GM21529 (cell line): ENCODE data around the gene TIMM10B.
"Not testable (repeated sequence)": the region's sequence is repeated elsewhere in the genome, so short reads cannot be mapped to it uniquely, and the experiment has no call there.

Source experiments
- ATAC-seq: cut with Tn5 transposase; IDR thresholded peaks from one replicate; pipeline ENCODE4 v1.9.1; 2021; ENCODE audit not compliant: unreplicated experiment

Gene TIMM10B

DNA sequence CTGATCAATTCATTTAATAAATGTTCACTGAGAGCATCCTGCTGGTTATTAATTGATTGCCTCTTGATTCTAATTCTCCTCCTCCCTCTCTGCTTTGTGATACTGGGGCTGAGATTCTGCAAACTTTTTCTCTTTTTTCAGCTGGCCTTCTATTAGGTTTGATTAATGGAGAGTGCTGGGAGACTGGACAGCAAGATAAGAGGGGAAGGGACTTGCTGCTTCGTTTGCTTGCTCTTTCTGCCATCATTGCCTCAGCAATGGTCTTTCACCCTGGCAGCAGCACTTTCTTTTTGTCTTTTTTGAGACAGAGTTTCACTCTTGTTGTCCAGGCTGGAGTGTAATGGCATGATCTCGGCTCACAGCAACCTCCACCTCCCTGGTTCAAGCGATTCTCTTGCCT lies 22.9 kb downstream of the TIMM10B start:
- ATAC-seq = no peak

DNA sequence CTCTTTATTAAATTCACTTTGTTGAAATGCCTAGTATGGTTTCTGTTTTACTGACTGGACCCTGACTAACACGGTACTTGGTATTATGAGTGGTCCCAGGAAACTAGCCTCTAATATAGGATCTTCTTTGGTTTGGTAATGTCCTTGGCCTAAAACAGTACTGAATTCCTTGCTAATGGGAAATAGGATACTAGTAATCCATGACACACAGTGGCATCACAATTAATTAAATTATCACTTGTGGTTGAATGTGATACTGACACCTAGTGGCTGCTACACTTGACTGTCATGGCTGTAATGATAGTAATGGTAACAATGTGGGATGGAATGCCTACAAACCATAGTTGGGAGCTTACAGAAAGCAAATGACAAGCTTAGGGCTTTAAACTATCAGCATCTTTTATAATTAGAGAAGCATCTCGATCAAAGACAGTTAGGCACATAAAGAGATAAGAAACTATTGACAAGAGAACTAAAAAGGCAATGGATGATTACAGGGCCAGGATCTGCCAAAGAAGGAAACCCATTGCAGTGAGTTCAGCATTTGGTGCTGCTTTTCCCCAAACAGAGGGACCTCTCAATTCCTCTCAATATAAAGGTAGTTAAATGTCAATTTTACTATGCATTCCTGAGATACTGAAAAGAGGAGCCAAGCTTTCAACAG lies 24.4 kb downstream of the TIMM10B start:
- peak; percentile 52 for ATAC-seq

DNA sequence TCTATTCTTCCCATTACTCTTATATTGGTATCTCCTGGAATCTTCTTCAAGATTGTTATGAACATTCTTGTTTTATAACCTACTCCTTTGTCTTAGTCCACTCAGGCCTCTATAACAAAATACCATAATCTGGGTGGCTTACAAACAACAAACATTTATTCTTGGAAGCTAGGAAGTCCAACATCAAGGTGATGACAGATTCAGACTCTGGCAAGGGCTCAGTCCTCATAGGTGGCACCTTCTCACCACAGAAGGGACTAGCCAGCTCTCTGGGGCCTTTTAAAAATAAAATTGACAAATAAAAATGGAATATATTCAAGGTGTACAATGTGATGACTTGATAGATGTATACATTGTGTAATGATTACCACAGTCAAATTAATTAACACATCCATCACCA lies 35.6 kb downstream of the TIMM10B start:
- no peak for ATAC-seq

DNA sequence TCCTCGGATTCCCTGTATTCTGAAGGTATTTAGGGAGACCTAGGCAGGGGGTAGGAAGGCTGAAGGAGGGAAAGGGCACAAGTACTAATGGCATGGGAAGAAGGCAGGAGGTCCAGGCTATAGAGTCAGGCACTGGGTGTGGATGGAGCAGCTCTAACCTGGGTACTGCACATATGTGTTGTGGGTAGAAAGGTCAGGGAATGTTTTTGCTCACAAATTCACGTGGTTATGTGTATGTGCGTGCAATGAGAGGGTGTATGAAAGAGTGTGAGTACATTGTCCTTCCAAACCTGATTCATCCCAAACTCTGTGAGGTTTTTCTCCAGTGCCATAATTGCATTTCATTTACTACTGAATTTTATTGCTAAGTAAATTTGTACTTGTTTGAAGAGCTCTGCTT lies 39.0 kb downstream of the TIMM10B start:
- no peak for ATAC-seq

DNA sequence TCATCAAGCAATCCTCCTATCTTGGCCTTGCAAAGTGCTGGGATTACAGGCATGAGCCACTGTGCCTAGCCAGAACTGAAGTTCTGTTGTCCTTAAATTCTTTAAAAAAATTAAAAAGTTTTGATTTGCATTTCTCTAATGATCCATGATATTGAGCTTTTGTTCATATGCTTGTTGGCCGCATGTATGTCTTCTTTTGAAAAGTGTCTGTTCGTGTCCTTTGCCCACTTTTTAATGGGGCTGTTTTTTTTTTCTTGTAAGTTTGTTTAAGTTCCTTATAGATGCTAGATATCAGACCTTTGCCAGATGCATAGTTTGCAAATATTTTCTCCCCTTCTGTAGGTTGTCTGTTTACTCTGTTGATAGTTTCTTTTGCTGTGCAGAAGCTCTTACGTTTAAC lies 40.6 kb downstream of the TIMM10B start:
- not testable (repeated sequence) for ATAC-seq

DNA sequence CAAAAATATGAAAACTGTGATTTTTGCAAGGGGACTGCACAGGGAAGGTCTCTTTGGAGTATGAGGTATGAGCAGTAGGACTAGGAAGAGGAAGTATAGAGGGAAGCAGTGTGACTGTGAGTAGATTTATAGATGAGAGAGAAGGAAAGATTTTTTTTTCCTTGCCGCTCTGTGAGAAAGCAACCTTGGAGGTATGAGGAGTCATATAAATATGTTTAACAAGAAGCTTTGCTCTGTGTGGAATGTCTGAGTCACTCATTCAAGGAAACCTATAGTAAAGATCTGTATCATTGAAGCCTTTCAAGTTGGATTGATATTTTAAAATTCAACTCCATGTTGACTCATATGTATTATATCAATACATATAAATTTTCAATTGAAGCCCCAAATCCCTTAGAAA lies 42.0 kb downstream of the TIMM10B start:
- ATAC-seq = no peak

DNA sequence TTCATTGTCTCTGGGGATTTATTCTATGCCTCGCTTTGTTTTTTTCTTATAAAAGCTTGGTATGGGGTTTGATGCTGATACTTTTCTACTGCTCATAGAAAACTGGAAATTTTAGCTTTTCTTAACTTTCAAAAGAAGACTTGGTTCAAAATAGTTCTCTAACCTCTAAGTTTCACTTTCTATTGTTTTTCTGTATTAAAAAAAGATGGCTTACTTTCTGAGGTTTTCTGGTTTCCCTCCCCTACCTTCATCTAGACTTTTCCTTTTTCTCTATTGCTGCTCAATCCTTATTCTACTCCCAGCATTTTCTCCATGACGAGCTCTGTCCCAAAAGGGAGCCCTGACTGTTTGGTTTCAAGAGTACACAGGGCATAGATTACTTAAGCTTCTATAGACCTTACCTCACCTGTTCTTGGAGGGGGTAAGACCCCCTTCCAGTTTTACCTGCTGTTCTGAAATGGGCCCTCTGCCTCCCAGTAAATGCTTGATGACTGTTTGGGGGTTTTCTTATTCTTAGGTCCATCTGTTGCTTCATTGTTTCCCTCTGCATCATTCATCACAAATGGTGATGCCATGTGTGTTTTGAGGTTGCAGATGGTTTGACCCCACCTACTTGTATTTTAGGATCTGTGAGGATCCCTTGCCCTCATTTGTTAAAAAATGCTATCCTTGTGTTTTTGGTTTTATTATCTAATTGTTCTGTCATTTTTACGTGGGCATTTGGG lies 45.3 kb downstream of the TIMM10B start:
- peak; percentile 57 for ATAC-seq

DNA sequence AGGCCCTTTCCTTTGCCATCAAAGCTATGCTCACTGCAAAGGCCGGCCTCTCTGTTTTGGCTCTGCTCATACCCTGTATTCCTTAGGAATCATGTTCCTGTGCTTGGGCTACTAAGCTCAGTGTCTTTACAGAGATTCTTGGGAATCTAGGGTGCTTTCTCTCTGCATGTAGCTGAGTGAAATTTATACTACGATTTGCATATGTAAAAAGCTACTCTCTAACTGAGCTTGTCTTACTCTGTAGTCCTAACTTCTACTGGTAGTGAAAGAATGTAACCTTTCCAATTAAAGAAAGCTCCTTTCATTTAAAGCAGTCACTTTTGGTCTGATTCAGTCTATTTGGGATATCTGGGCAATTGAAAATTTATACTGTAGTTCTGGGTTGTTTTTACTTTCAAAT lies 48.0 kb downstream of the TIMM10B start:
- no peak for ATAC-seq

DNA sequence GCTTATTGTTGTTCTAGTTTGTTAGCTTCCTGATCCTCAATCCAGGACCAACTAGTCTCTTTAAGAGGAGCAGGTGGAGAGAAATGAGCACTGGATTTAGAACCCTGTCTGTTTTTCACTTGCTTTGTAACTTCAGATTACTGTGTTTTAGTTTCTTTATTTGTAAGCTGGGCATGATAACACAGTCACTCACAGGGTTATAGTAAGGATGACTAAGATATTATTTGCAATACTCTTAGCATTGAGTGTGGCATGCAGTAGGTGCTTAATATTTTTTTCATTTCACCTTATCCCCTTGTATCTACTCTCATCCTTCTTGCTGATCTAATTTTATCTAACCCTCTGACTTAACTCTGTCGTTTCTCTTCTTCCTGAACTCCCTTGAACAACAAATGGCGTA lies 49.5 kb downstream of the TIMM10B start:
- ATAC-seq = no peak

DNA sequence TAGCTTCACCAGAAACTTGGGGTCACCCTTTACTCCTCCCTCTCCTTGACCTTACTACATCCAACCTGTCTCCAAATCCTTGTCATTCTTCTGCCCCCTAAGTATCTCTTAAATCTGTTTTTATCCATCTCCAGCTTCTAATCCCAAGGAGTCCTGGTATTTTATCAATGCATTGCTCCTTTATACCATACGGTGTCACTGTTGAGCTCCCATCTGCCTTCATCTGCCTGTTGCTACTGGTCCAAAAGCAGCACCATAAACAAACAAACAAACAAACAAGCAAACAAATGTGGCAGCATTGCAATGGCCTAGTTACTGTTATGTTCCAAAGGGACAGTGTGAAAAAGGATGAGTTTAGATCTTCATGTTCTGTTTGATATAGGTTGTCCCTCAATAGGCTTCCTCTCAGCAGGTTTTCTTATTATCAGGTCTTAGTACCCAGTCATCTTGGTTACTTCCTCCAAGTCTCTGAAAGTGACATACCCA lies 50.0 kb downstream of the TIMM10B start:
- peak; percentile 53 for ATAC-seq
